Measurements from ENCODE around the gene RHOA. TPM values are rescaled to one million over a fixed set of nuclear protein-coding genes. Genes with fewer than 3 reads are reported as not detected.

RHOA gene
- total and polyA plus RNA-seq, 10 of the 15 experiments (the other 5 are each of a cell fraction or from before 2014, with no cell fraction given), result 246 to 1,049 (median 515) TPM

GRCh38 chr3:49377483-49377882 is 34.3 kb downstream of the RHOA start (continued):
- peak; percentile 23; the same call in 1 of the 2 replicates for TF ChIP-seq NFIC (IDR thresholded peaks at IDR 0.05; ENCODE audit: low read depth, low read length)
- peak; percentile 52; the same call in 1 of the 2 replicates for TF ChIP-seq CBFB (IDR thresholded peaks at IDR 0.05; ENCODE audit: low read depth)
- TF ChIP-seq SKIL (IDR thresholded peaks at IDR 0.05; ENCODE audit: low read depth, poor library complexity, severe bottlenecking), result no peak
- TF ChIP-seq CREB1 (IDR thresholded peaks at IDR 0.05; ENCODE audit: low read depth), result peak; percentile 63; the same call in 1 of the 2 replicates
- TF ChIP-seq CEBPB (IDR thresholded peaks at IDR 0.05; ENCODE audit: borderline replicate concordance in 1 of 2, low read depth in 2 of 2, low read length in 2 of 2), result peak in 1 of 2 experiments; percentile 50; a peak in 1 of 4 replicates
- no peak for TF ChIP-seq RBBP5 (conservative IDR thresholded peaks at IDR 0.05)

- no TSS peak for BruUV-seq (replicated peaks)
Measured at GRCh38 chr3:49371946-49372345, 39.8 kb downstream of the RHOA start.

More at GRCh38 chr3:49371946-49372345, 39.8 kb downstream of the RHOA start:
- in situ Hi-C loops (cut with MboI), result no loop called here
- DNase-seq (ENCODE audit: low read depth, low spot score) (no peak), FAIRE-seq (no peak), ATAC-seq (no peak)
- intact Hi-C loops (cut with micrococcal nuclease; ENCODE audit: unreplicated experiment), result no loop called here
- Histone ChIP-seq H3K36me3 (ENCODE audit: control insufficient read depth in 2 of 2, insufficient read depth in 2 of 2, low read length in 1 of 2) (peaks cover 21 to 31% of the 10 kb centered on the region in 2 experiments), H3K4me2 (ENCODE audit: control insufficient read depth, insufficient read depth) (no peak overlapping the region), H2AFZ (ENCODE audit: control insufficient read depth, low read depth, low read length) (no peak overlapping the region), H3K27me3 (replicated peaks in 1 of 2; ENCODE audit: control insufficient read depth in 2 of 2, insufficient read depth in 2 of 2, low read length in 1 of 2) (no peaks in the 10 kb centered on the region), H3K9me3 (replicated peaks; ENCODE audit: control insufficient read depth, insufficient read depth, low read length) (peaks cover under 1% of the 10 kb centered on the region; the same call in 1 of the 3 replicates), H3K4me3 (no peak overlapping the region), H3K79me2 (ENCODE audit: control insufficient read depth, insufficient read depth, low read length) (peaks cover 42% of the 10 kb centered on the region), H4K20me1 (ENCODE audit: control insufficient read depth, insufficient read depth) (no peaks in the 10 kb centered on the region; the same call in 1 of the 2 replicates), H3K9ac (ENCODE audit: control insufficient read depth, insufficient read depth, low read length) (no peak overlapping the region), H3K27ac (ENCODE audit: control insufficient read depth, insufficient read depth) (no peak overlapping the region), H3K4me1 (ENCODE audit: control insufficient read depth, insufficient read depth, low read length) (peaks cover under 1% of the 10 kb centered on the region; the same call in 1 of the 2 replicates)
- TF ChIP-seq MYC (IDR thresholded peaks at IDR 0.05; ENCODE audit: insufficient read depth, insufficient read length, insufficient replicate concordance, low read length, severe bottlenecking) (no peak), SUZ12 (IDR thresholded peaks at IDR 0.05; ENCODE audit: unreplicated experiment) (no peak), IRF4 (IDR thresholded peaks at IDR 0.05; ENCODE audit: low read depth, low read length) (no peak), NFYB (IDR thresholded peaks at IDR 0.05; ENCODE audit: insufficient read depth, low read depth, low read length) (no peak)
- CTCF ChIA-PET, result no interaction called here
- RAD21 ChIA-PET (ENCODE audit: unreplicated experiment), result no interaction called here
- SMC1A ChIA-PET (ENCODE audit: uncharacterized antibody, unreplicated experiment), result no interaction called here
- POLR2A ChIA-PET, result no interaction called here
